Spleen (tissue), 11 donors: ENCODE measurements around the gene GRIN3B. TPM values are rescaled to one million over a fixed set of nuclear protein-coding genes. Genes with fewer than 3 reads are reported as not detected.

Source experiments
- DNase-seq: peaks from one replicate; pipeline ENCODE4 v3.0.0-alpha.2; 2020
- H3K27ac ChIP-seq, 8 donors: fragments of 200-600 bp; sonication (generic) in 7 of 8; 1 replicate in 4 of 8; 2 replicates in 4 of 8; pipeline versions ENCODE4 v1.5.0 to v1.8.0; 2016 to 2021; ENCODE audit warnings: inconsistent platforms in 4 of 8, mild to moderate bottlenecking in 4 of 8, moderate library complexity in 1 of 8
- H3K27me3 ChIP-seq, 7 donors: fragments of 200-600 bp; sonication (generic) in 6 of 7; replicated peaks in 1 of 7; 1 replicate in 4 of 7; 2 replicates in 3 of 7; pipeline versions ENCODE4 v1.5.0 to v1.8.0; 2016 to 2021; ENCODE audit warnings: inconsistent platforms in 3 of 7, mild to moderate bottlenecking in 1 of 7
- H3K36me3 ChIP-seq, 6 donors: fragments of 200-600 bp; sonication (generic) in 5 of 6; 1 replicate in 4 of 6; 2 replicates in 2 of 6; pipeline versions ENCODE4 v1.5.0 to v1.8.0; 2016 to 2021; ENCODE audit warnings: inconsistent platforms in 2 of 6
- H3K4me1 ChIP-seq, 6 donors: fragments of 200-600 bp; sonication (generic) in 5 of 6; 1 replicate in 3 of 6; 2 replicates in 3 of 6; pipeline versions ENCODE4 v1.5.0 to v1.8.0; 2016 to 2021; ENCODE audit warnings: inconsistent platforms in 3 of 6
- H3K4me3 ChIP-seq, 8 donors: fragments of 200-600 bp; sonication (generic) in 7 of 8; 1 replicate in 4 of 8; 2 replicates in 4 of 8; pipeline versions ENCODE4 v1.5.0 to v1.8.0; 2016 to 2021; ENCODE audit warnings: inconsistent platforms in 4 of 8, mild to moderate bottlenecking in 4 of 8, moderate library complexity in 2 of 8
- H3K9me3 ChIP-seq, 8 donors: fragments of 200-600 bp; sonication (generic) in 7 of 8; 1 replicate in 4 of 8; 2 replicates in 4 of 8; pipeline versions ENCODE4 v1.5.0 to v1.8.0; 2016 to 2021; ENCODE audit warnings: inconsistent platforms in 4 of 8
- POLR2A ChIP-seq, 3 donors: fragments of 450-650 bp; IDR thresholded peaks; one replicate each; pipeline ENCODE4 v1.5.1; 2017; ENCODE audit warnings: antibody characterized with exemption in 3 of 3, mild to moderate bottlenecking in 1 of 3
- POLR2AphosphoS5 ChIP-seq, 3 donors: sonication (generic); formaldehyde crosslinking; IDR thresholded peaks; one replicate each; pipeline ENCODE4 v1.5.1; 2017; ENCODE audit warnings: antibody characterized with exemption in 3 of 3
- WGBS, 5 donors: extraction: QIAGEN DNeasy Blood & Tissue Kit in 3 of 5; methylation state at CpG; one replicate each; pipeline versions ENCODE4 v1.1.5 to v1.1.7; 2013 to 2018; 5-methylcytosine and 5-hydroxymethylcytosine counted together
- intact Hi-C: fragments of 100-400 bp; cut with DNase I; formaldehyde crosslinking; loops from one replicate; pipeline ENCODE4 v1.15.0; 2023; ENCODE audit warnings: low total_unique reads
- polyA plus RNA-seq, 3 donors: library from polyadenylated mRNA; stranded (reverse); fragments of 200-250 nt; gene quantifications; one replicate each; pipeline ENCODE4 v1.2.1, GENCODE V29; 2013
- total RNA-seq, 7 donors: library from RNA; depleted of rRNA in 3 of 7; stranded (reverse); fragments of >200 nt in 3 of 7; fragmentation: NEBNext Ultra II Directional in 4 of 7; extraction: Animal tissue kit (Norgen Biotek cat#: 25700) in 4 of 7; gene quantifications; one replicate each; pipeline versions ENCODE4 v1.1.0 to v1.2.1, GENCODE V29; 2016 to 2021
- TF ChIP-seq, protein P1 (sequence below), 11 experiments: fragments of 200-600 bp in 7 of 11; fragments of 450-650 bp in 4 of 11; sonication (generic) in 4 of 11; IDR thresholded peaks in 8 of 11; conservative IDR thresholded peaks in 3 of 11; 1 replicate in 7 of 11; 2 replicates in 4 of 11; pipeline versions ENCODE4 v1.4.0 to v1.8.0; 2016 to 2021; ENCODE audit warnings: antibody characterized with exemption in 11 of 11, inconsistent platforms in 4 of 11, mild to moderate bottlenecking in 1 of 11
- donor health status: healthy with polysubstance abuse.
- donor health status: DM: no; HTN: no; CAD: no; lungs with moderate emphysema.
- donor health status: DM: no; HTN: no; CAD: no.
- donor health status: Bipolar disorder and iron deficiency.
- donor health status: healthy.
- donor health status: DM: no; HTN: no; CAD: no.
- donor health status: DM: yes; HTN: yes; CAD: no.

GRIN3B gene
- total and polyA plus RNA-seq, 10 donors = 0.07 to 0.11 TPM; not detected in 8

DNA sequence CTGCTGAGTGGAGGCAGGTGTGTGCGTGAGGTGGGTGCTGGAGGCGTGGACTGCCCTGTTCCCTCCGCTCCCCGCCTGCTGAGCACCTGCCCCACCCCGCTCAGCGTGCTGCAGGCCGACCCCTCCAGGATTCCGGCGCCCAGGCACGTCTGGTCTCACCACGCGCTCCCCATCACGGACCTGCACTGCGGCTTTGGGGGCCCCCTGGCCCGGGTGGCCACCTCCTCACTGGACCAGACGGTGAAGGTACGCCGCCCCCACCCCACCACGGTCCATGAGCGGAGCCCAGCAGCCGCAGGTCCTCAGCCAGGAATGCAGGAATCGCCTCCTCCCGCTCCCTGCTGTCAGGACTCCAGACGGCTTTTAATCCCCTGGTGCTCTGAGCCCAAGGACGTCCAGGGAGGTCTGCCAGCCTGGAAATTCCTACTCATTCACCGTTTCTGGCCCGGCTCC, 10.1 kb upstream of the GRIN3B start:
- no peak for DNase-seq
- Histone ChIP-seq H3K4me3 (no peak overlapping the region), H3K27me3 (peaks cover 0 to 9% (median under 1%) of the 10 kb centered on the region in 7 donors), H3K9me3 (no peaks in the 10 kb centered on the region), H3K36me3 (peaks cover 0 to 90% (median 60%) of the 10 kb centered on the region in 6 donors), H3K4me1 (peaks cover 0 to 19% (median 7%) of the 10 kb centered on the region in 6 donors), H3K27ac (no peak overlapping the region)
- TF ChIP-seq POLR2A (IDR thresholded peaks at IDR 0.05) (no peak), POLR2AphosphoS5 (IDR thresholded peaks at IDR 0.05) (no peak)
- TF ChIP-seq, protein P1, sequence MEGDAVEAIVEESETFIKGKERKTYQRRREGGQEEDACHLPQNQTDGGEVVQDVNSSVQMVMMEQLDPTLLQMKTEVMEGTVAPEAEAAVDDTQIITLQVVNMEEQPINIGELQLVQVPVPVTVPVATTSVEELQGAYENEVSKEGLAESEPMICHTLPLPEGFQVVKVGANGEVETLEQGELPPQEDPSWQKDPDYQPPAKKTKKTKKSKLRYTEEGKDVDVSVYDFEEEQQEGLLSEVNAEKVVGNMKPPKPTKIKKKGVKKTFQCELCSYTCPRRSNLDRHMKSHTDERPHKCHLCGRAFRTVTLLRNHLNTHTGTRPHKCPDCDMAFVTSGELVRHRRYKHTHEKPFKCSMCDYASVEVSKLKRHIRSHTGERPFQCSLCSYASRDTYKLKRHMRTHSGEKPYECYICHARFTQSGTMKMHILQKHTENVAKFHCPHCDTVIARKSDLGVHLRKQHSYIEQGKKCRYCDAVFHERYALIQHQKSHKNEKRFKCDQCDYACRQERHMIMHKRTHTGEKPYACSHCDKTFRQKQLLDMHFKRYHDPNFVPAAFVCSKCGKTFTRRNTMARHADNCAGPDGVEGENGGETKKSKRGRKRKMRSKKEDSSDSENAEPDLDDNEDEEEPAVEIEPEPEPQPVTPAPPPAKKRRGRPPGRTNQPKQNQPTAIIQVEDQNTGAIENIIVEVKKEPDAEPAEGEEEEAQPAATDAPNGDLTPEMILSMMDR (IDR thresholded peaks at IDR 0.05 in 8 of 11, conservative IDR thresholded peaks at IDR 0.05 in 3 of 11) = no peak
- intact Hi-C loops = no loop called here
- 87 to 92% (median 91%) methylated on average over 17 to 27 of the region's 27 CpGs for WGBS, 5 donors

DNA sequence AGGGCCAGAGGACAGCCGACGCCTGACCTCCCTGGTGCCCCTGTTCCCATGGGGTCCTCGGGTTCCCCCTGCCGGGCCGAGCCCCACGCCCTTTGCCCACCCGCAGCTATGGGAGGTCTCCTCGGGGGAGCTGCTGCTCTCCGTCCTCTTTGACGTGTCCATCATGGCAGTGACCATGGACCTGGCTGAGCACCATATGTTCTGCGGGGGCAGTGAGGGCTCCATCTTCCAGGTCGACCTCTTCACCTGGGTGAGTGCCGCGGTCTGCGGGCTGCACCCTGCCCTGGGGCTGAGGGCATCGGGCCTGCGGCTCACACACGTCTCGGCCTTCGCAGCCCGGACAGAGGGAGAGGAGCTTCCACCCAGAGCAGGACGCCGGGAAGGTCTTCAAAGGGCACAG, 9.5 kb upstream of the GRIN3B start:
- Histone ChIP-seq H3K4me3 (no peak overlapping the region), H3K27me3 (peaks cover 0 to 15% (median 6%) of the 10 kb centered on the region in 7 donors), H3K4me1 (peaks cover 0 to 16% (median 3%) of the 10 kb centered on the region in 6 donors), H3K27ac (no peak overlapping the region), H3K9me3 (no peaks in the 10 kb centered on the region), H3K36me3 (peaks cover 0 to 94% (median 60%) of the 10 kb centered on the region in 6 donors)
- 88 to 94% (median 92%) methylated on average over 16 to 23 of the region's 23 CpGs for WGBS, 5 donors
- peak in 1 of 3 donors; percentile 20 for TF ChIP-seq POLR2AphosphoS5 (IDR thresholded peaks at IDR 0.05)
- TF ChIP-seq, protein P1 (IDR thresholded peaks at IDR 0.05 in 8 of 11, conservative IDR thresholded peaks at IDR 0.05 in 3 of 11) = no peak
- TF ChIP-seq POLR2A (IDR thresholded peaks at IDR 0.05) = no peak
- intact Hi-C loops = no loop called here
- no peak for DNase-seq

DNA sequence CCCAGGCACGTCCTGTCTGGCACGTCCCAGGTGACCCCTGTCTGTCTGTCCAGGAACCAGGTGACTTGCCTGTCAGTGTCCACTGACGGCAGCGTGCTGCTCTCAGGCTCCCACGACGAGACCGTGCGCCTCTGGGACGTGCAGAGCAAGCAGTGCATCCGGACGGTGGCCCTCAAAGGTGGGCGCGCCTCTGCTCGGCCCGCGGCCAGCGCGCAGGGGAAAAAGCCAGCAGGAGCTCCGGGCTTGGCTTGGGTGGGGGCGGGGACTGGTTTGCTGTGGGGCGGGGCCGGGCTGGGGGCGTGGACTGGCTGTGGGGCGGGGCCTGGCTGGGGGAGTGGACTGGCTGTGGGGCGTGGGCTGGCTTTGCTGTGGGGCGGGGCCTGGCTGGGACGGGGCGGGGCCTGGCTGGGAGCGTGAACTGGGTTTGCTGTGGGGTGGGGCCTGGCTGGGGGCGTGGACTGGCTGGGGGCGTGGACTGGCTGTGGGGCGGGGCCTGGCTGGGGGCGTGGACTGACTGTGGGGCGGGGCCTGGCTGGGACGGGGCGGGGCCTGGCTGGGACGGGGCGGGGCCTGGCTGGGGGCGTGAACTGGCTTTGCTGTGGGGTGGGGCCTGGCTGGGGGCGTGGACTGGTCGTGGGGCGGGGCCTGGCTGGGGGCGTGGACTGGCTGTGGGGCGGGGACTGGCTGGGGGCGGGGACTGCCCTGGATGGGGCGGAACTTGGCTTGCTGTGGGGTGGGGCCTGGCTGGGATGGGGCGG, 8.9 kb upstream of the GRIN3B start:
- Histone ChIP-seq H3K27me3 (peaks cover 0 to 21% (median 12%) of the 10 kb centered on the region in 7 donors), H3K4me3 (no peak overlapping the region), H3K4me1 (peaks cover 0 to 17% (median 7%) of the 10 kb centered on the region in 6 donors), H3K9me3 (no peaks in the 10 kb centered on the region), H3K27ac (no peak overlapping the region), H3K36me3 (peaks cover 0 to 88% (median 56%) of the 10 kb centered on the region in 6 donors)
- TF ChIP-seq, protein P1 (IDR thresholded peaks at IDR 0.05 in 8 of 11, conservative IDR thresholded peaks at IDR 0.05 in 3 of 11) = no peak
- no peak for TF ChIP-seq POLR2A (IDR thresholded peaks at IDR 0.05)
- TF ChIP-seq POLR2AphosphoS5 (IDR thresholded peaks at IDR 0.05) = no peak
- WGBS, 5 donors = 69 to 91% (median 88%) methylated on average over 1 to 42 of the region's 47 CpGs
- intact Hi-C loops = no loop called here
- no peak for DNase-seq
